Measurements from ENCODE around the gene PLD3. TPM values are rescaled to one million over a fixed set of nuclear protein-coding genes. Genes with fewer than 3 reads are reported as not detected.

Gene PLD3
- 163 and 356 TPM in 2 replicates for total RNA-seq

GRCh38 chr19:40348125-40348913 lies at the start of gene PLD3, which contains the start of gene C19orf47:
Gene PLD3 (plus strand): TSS chr19:40348695. CDS start chr19:40366484, 17,789 bp downstream.
Gene C19orf47 (minus strand): TSS chr19:40348397. CDS start chr19:40341857, 6,540 bp downstream.

GRCh38 chr19:40390084-40390742 lies 41.7 kb downstream of the PLD3 start, which contains the start of gene HIPK4:
Gene HIPK4 (minus strand): TSS chr19:40390181. CDS start chr19:40389902, 279 bp downstream.

DNA sequence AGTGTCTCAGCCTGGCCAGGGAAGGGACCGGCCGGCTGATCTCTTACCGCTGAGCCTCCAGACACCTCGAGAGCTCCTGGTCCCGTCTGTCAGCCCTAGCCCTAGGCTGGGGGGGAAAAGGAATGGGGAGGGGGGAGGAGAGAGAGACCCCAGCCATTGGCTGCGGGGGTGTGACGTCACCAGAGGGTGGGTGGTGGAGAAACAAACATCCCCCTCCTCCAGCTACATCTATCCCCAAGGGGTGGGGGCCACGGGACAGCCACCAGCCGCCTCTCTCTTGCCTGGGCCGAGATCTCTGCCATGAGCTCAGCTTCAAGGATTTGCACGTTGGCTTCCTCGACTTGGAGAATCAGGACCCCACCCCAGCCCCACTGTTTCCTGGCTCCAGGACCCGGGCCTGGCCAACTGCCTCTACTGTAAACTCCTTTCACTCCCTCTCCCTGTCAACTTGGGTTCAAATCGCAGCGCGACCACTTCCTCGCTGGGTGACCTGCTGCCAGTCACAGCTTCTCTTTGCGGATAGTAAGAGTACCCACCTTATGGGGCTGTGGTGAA lies 64.9 kb downstream of the PLD3 start, which contains the start of gene PRX:
TSS of gene PRX (minus strand) at position 88 of the 555 bp plus-strand sequence. CDS start 5,446 bp downstream, outside the sequence.

GRCh38 chr19:40425450-40426287 lies 77.2 kb downstream of the PLD3 start, which contains the start of gene SERTAD1:
Gene SERTAD1 (minus strand): TSS chr19:40425992. CDS start chr19:40423546, 2,446 bp downstream.

Small RNA genes within 50 kb of the gene (small RNA-seq; reads per million reads assigned to genes)
- gene MIR6796 (ENCODE audit: low replicate concordance) (not detected), gene RF00019 (ENCODE audit: low replicate concordance) (not detected), gene RNU6-945P (ENCODE audit: low replicate concordance) (not detected)

Other genes with a start within 250 kb of the PLD3 start
- 11.4 and 11.5 TPM in 2 replicates for gene MAP3K10, start 157.3 kb upstream of the PLD3 start, total RNA-seq
- not detected in 2 replicates for gene TTC9B, start 130.3 kb upstream of the PLD3 start, total RNA-seq
- 0.22 TPM in 1 of 2 replicates, not detected in the other for gene CCNP, start 122.0 kb upstream of the PLD3 start, total RNA-seq
- 97.2 and 146 TPM in 2 replicates for gene AKT2, start 63.4 kb upstream of the PLD3 start, total RNA-seq
- gene C19orf47, start 298 bp upstream of the PLD3 start, total RNA-seq = 5.3 and 13.0 TPM in 2 replicates
- gene HIPK4, start 41.5 kb downstream of the PLD3 start, total RNA-seq = under 0.01 and 0.14 TPM in 2 replicates
- gene PRX, start 64.7 kb downstream of the PLD3 start, total RNA-seq = 1.3 and 2.8 TPM in 2 replicates
- gene SERTAD1, start 77.3 kb downstream of the PLD3 start, total RNA-seq = 17.3 and 31.1 TPM in 2 replicates
- 38.5 and 50.3 TPM in 2 replicates for gene SERTAD3, start 95.6 kb downstream of the PLD3 start, total RNA-seq
- gene BLVRB, start 117.0 kb downstream of the PLD3 start, total RNA-seq = 37.8 and 116 TPM in 2 replicates
- gene SPTBN4, start 118.3 kb downstream of the PLD3 start, total RNA-seq = 0.14 and 0.66 TPM in 2 replicates
- 14.9 and 26.2 TPM in 2 replicates for gene SHKBP1, start 228.2 kb downstream of the PLD3 start, total RNA-seq

Data from placental pericyte (primary cell).